Vein endothelial cell (primary cell): ENCODE measurements around the gene HTR3A. TPM values are rescaled to one million over a fixed set of nuclear protein-coding genes. Genes with fewer than 3 reads are reported as not detected.

Experiments
- total RNA-seq: library from RNA; depleted of rRNA; stranded (reverse); fragments of >200 nt; gene quantifications from 2 replicates; pipeline ENCODE4 v1.2.3, GENCODE V29; 2012

HTR3A gene
- not detected in 2 replicates for total RNA-seq

DNA sequence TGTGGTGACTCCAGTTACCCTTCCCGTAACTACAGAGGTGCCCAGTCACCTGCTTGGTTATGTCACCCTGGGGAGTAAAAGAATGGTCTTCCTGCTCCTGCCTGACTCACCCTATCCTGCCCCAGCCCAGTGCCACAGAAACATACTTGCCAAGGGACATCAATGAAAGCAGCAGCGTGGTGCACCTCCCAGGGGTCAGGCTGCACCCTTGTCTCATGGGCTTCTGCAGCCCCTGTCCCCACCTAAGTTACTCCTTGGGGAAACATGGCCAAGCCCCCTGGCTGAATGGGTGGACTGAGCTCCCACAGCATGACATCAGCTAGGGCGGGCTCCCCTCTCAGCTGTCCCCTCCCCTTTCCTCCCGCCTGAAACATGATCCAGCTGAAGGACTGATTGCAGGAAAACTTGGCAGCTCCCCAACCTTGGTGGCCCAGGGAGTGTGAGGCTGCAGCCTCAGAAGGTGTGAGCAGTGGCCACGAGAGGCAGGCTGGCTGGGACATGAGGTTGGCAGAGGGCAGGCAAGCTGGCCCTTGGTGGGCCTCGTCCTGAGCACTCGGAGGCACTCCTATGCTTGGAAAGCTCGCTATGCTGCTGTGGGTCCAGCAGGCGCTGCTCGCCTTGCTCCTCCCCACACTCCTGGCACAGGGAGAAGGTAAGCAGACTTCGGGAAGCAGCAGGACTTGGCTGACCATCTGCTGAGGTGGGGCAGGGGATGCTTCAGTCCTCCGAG is at the start of gene HTR3A:
Gene HTR3A (plus strand): TSS at position 368 of the 730 bp plus-strand sequence. CDS start 218 bp downstream, at position 586.

Other genes with a start within 250 kb of the HTR3A start
- 22.2 and 31.0 TPM in 2 replicates for gene ZW10, start 201.4 kb upstream of the HTR3A start, total RNA-seq
- gene CLDN25, start 195.3 kb upstream of the HTR3A start, total RNA-seq, result not detected in 2 replicates
- gene USP28, start 99.5 kb upstream of the HTR3A start, total RNA-seq, result 32.3 and 32.9 TPM in 2 replicates
- gene HTR3B, start 70.3 kb upstream of the HTR3A start, total RNA-seq, result not detected in 2 replicates
- gene ZBTB16, start 84.6 kb downstream of the HTR3A start, total RNA-seq, result 8.2 and 13.4 TPM in 2 replicates